GM12874 (cell line): Measurements from ENCODE around the gene TNFSF8.

Source experiments
- TF ChIP-seq, protein P1 (sequence below): IDR thresholded peaks from 2 replicates; pipeline ENCODE4 v1.5.1; 2011; ENCODE audit warnings: low read depth, mild to moderate bottlenecking, control low read depth, low read length, moderate library complexity; ENCODE audit not compliant: insufficient read depth

TNFSF8 gene

DNA sequence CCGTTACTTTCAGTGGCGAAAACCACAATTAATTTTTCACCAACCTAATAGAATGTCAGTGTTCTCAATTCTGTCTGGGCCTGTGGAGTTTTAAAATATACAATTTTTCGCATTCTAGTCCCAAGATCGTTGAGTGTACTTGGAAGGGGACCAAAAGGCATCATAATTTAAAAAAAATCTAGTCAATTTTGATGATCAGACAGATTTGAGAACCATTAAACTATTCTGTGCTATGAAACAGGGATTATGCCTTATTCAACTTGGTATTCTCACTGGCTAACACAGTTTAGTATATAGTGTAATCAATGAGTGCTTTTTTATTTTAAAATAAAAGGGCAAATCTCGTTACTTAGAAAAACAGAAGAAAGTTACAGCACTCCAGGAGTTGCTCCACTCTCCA, 63.1 kb downstream of the TNFSF8 start:
- TF ChIP-seq, protein P1, sequence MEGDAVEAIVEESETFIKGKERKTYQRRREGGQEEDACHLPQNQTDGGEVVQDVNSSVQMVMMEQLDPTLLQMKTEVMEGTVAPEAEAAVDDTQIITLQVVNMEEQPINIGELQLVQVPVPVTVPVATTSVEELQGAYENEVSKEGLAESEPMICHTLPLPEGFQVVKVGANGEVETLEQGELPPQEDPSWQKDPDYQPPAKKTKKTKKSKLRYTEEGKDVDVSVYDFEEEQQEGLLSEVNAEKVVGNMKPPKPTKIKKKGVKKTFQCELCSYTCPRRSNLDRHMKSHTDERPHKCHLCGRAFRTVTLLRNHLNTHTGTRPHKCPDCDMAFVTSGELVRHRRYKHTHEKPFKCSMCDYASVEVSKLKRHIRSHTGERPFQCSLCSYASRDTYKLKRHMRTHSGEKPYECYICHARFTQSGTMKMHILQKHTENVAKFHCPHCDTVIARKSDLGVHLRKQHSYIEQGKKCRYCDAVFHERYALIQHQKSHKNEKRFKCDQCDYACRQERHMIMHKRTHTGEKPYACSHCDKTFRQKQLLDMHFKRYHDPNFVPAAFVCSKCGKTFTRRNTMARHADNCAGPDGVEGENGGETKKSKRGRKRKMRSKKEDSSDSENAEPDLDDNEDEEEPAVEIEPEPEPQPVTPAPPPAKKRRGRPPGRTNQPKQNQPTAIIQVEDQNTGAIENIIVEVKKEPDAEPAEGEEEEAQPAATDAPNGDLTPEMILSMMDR, result no peak

DNA sequence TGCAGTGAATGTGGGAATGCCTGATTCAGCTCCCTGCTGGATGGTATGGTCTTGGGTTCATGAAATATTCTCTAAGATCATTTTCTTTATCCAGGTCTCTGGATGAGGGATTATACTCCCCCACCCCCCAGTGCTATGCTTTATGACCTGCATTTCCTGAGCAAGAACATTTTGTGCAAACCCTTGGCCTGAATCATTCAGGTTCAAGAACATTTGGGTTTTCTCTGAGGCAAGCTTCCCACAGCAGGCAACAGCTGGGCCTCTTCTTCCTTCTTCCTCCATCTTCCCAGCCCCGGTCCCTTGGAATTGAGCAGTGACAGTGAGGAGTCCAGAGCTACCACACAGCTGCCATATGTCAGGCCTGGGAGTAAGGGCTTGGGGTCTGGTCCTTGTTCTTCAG, 65.9 kb downstream of the TNFSF8 start:
- TF ChIP-seq, protein P1, result no peak

DNA sequence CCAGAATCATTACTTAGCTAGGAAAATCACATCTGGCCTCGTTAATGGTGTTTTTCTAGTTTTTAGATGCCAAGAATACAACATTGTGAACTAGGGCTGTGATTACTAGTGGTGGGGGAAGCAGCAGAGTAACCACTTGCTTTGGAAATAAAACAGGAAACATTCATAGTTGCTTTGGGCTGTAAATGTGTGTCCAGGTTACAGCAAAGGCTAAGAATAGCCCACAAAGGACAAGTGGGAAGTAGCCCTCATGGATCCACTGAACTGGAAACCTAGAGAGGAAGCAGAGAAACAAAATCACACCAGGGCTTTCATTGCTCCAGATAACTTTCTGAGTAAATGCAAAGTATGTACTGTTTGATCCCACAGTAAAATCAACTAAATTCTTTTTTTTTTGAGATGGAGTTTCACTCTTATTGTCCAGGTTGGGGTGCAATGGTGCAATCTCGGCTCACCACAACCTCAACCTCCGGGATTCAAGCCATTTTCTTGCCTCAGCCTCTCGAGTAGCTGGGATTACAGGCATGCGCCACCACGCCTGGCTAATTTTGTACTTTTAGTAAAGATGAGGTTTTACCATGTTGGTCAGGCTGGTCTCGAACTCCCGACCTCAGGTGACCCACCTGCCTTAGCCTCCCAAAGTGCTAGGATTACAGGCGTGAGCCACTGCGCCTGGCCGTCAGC, 68.3 kb downstream of the TNFSF8 start:
- TF ChIP-seq, protein P1, result no peak

DNA sequence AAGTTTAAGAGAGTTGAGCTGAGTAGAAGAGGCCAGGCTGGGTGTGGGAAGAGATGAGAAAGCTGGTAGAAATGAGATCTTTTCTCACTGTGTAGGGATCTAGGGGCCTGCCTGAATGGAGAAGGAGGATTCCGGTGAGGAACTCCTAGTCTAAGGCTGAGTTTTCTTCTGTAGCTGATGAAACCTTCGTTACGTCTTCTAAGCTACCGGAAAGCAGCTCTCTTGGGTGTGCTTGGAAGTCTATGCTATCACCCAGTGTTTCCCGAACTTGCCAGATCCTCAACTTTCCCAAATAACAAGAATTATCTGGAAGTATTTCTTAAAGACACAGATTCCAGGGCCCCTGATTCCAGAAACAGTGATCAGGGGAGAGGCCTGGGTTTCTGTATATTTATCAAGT, 69.1 kb downstream of the TNFSF8 start:
- TF ChIP-seq, protein P1, result no peak

- TF ChIP-seq, protein P1, result no peak
Measured at GRCh38 chr9:114860187-114860586, 70.2 kb downstream of the TNFSF8 start.

DNA sequence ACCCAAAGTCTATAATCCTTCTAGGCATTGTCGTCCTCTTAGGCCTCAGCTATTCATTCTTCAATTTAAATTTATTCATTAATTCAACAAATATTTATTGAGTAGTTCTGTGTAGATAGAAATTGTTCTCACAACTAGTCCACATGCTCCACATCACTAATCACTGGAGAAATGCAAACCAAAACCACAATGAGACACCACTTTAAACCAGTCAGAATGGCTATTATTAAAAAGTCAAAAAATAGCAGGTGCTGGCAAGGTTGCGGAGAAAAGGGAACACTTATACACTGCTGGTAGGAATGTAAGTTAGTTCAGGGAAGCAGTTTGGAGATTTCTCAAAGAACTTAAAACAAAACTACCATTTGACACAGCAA, 73.5 kb downstream of the TNFSF8 start:
- TF ChIP-seq, protein P1, result no peak

GRCh38 chr9:114856215-114856941, 74.0 kb downstream of the TNFSF8 start:
- TF ChIP-seq, protein P1, result no peak
